Endodermal cell (in vitro differentiated cells): ENCODE results near the gene HSD11B2. TPM values are rescaled to one million over a fixed set of nuclear protein-coding genes. Genes with fewer than 3 reads are reported as not detected.

Experiments used
- DNase-seq: peaks from one replicate; pipeline ENCODE4 v3.0.0-alpha.2; 2017
- H3K27ac ChIP-seq: 2 replicates; pipeline ENCODE4 v1.5.1; 2013; ENCODE audit warnings: mild to moderate bottlenecking, low read depth, low read length, moderate library complexity
- H3K27me3 ChIP-seq: 2 replicates; pipeline ENCODE4 v1.6.1; 2013; ENCODE audit warnings: mild to moderate bottlenecking, low read length, moderate library complexity; ENCODE audit not compliant: insufficient read depth, control insufficient read depth, poor library complexity, severe bottlenecking
- H3K36me3 ChIP-seq: 2 replicates; pipeline ENCODE4 v1.7.0; 2013; ENCODE audit warnings: mild to moderate bottlenecking, low read length, moderate library complexity; ENCODE audit not compliant: control insufficient read depth, insufficient read depth
- H3K4me1 ChIP-seq: one replicate; pipeline ENCODE4 v1.7.0; 2013; ENCODE audit warnings: low read length; ENCODE audit not compliant: control insufficient read depth, insufficient read depth
- H3K4me3 ChIP-seq: 2 replicates; pipeline ENCODE4 v1.5.1; 2013; ENCODE audit warnings: mild to moderate bottlenecking, low read length, moderate library complexity
- H3K9ac ChIP-seq: 2 replicates; pipeline ENCODE4 v1.6.1; 2013; ENCODE audit warnings: mild to moderate bottlenecking, low read length, moderate library complexity; ENCODE audit not compliant: poor library complexity, severe bottlenecking; ENCODE audit errors: extremely low read depth
- H3K9me3 ChIP-seq: 2 replicates; pipeline ENCODE4 v1.6.1; 2013; ENCODE audit warnings: mild to moderate bottlenecking, low read length, moderate library complexity; ENCODE audit not compliant: control insufficient read depth
- H3K27ac Mint-ChIP-seq: 2 replicates; pipeline ENCODE4 v1.8.0; 2020; ENCODE audit warnings: mixed read lengths
- H3K27me3 Mint-ChIP-seq: 2 replicates; pipeline ENCODE4 v1.8.0; 2021; ENCODE audit warnings: mild to moderate bottlenecking, mixed read lengths; ENCODE audit not compliant: insufficient read depth
- H3K36me3 Mint-ChIP-seq: 2 replicates; pipeline ENCODE4 v1.8.0; 2020; ENCODE audit warnings: low read depth, mixed read lengths
- H3K4me1 Mint-ChIP-seq: 2 replicates; pipeline ENCODE4 v1.8.0; 2020; ENCODE audit warnings: mixed read lengths
- H3K4me3 Mint-ChIP-seq: 2 replicates; pipeline ENCODE4 v1.8.0; 2020; ENCODE audit warnings: mild to moderate bottlenecking, moderate library complexity, mixed read lengths
- H3K9me3 Mint-ChIP-seq: 2 replicates; pipeline ENCODE4 v1.8.0; 2020; ENCODE audit warnings: mild to moderate bottlenecking, mixed read lengths
- WGBS, 2 experiments: methylation state at CpG; one replicate each; pipeline versions ENCODE4 v1.1.5 to v1.1.7; 2013; ENCODE audit warnings: missing lambda C conversion rate in 2 of 2, mixed read lengths in 1 of 2; ENCODE audit not compliant: insufficient coverage in 1 of 2, insufficient read length in 1 of 2; 5-methylcytosine and 5-hydroxymethylcytosine counted together
- total RNA-seq, 2 donors: library from RNA; stranded (reverse); fragmentation: NEBNext Ultra II Directional in 1 of 2; extraction: Animal tissue kit (Norgen Biotek cat#: 25700) in 1 of 2; gene quantifications; 2 replicates in 1 of 2; 3 replicates in 1 of 2; pipeline ENCODE4 v1.2.1, GENCODE V29; 2021
- TF ChIP-seq, protein P1 (sequence below): fragments of 200-600 bp; sonication (generic); conservative IDR thresholded peaks from 2 replicates; pipeline ENCODE4 v1.5.0; 2021; ENCODE audit warnings: antibody characterized with exemption, mild to moderate bottlenecking

HSD11B2 gene
- total RNA-seq, 2 donors from 2014 or later = 10.4 to 14.7 TPM

DNA sequence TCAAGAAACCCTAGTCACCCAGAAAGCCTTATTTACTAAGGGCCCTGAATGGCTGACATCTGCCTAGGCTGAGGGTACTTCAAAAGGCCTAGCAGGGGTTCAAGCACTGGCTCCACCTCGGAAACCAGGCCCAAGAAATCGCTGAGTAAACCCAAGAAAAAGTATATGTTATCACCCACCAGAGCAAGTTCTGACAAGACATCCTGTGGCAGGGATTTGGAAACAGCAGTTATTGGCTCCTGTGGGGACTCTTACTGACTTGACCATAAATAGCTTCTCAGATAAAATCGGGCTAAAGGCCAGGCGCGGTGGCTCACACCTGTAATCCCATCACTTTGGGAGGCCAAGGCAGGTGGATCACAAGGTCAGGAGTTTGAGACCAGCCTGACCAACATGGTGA, 37.8 kb downstream of the HSD11B2 start:
- Histone ChIP-seq H3K4me3 (no peak overlapping the region), H3K9me3 (no peaks in the 10 kb centered on the region), H3K36me3 (peaks cover 4% of the 10 kb centered on the region), H3K9ac (no peak overlapping the region), H3K4me1 (no peaks in the 10 kb centered on the region), H3K27ac (no peak overlapping the region), H3K27me3 (no peaks in the 10 kb centered on the region)
- no peaks in the 10 kb centered on the region for H3K9me3 Mint-ChIP-seq
- H3K4me3 Mint-ChIP-seq = no peak overlapping the region
- WGBS, 2 experiments = 94 to 96% methylated on average over 5 of the region's 5 CpGs
- no peaks in the 10 kb centered on the region for H3K4me1 Mint-ChIP-seq
- H3K36me3 Mint-ChIP-seq = peaks cover under 1% of the 10 kb centered on the region
- DNase-seq = no peak
- TF ChIP-seq, protein P1, sequence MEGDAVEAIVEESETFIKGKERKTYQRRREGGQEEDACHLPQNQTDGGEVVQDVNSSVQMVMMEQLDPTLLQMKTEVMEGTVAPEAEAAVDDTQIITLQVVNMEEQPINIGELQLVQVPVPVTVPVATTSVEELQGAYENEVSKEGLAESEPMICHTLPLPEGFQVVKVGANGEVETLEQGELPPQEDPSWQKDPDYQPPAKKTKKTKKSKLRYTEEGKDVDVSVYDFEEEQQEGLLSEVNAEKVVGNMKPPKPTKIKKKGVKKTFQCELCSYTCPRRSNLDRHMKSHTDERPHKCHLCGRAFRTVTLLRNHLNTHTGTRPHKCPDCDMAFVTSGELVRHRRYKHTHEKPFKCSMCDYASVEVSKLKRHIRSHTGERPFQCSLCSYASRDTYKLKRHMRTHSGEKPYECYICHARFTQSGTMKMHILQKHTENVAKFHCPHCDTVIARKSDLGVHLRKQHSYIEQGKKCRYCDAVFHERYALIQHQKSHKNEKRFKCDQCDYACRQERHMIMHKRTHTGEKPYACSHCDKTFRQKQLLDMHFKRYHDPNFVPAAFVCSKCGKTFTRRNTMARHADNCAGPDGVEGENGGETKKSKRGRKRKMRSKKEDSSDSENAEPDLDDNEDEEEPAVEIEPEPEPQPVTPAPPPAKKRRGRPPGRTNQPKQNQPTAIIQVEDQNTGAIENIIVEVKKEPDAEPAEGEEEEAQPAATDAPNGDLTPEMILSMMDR = no peak
- no peak overlapping the region for H3K27ac Mint-ChIP-seq
- no peaks in the 10 kb centered on the region for H3K27me3 Mint-ChIP-seq

DNA sequence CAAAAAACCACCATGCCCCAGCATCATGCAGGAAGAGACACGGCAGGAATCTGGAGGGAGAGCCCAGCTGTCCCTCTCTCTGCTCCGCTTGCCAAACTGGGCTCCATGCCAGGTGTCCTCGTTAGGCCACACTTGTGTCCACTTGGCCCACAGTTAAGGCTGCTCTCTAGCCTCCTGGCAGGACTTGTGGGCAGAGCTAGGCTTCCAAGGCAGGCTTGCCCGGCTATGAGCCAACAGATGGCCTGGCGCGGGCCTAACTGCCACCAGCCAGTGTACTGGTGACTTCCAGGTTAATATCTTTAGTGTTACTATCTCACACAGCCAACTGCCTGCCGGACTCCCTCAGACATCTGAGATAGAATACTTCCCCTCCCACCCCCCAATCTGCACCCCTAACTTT, 39.4 kb downstream of the HSD11B2 start:
- Histone ChIP-seq H3K27me3 (no peaks in the 10 kb centered on the region), H3K9me3 (no peaks in the 10 kb centered on the region), H3K9ac (no peak overlapping the region), H3K4me3 (no peak overlapping the region), H3K4me1 (no peaks in the 10 kb centered on the region), H3K36me3 (peaks cover 16% of the 10 kb centered on the region), H3K27ac (no peak overlapping the region)
- Mint-ChIP-seq H3K4me1 (no peaks in the 10 kb centered on the region), H3K27ac (no peak overlapping the region), H3K4me3 (no peak overlapping the region), H3K36me3 (peaks cover 3% of the 10 kb centered on the region), H3K9me3 (no peaks in the 10 kb centered on the region), H3K27me3 (no peaks in the 10 kb centered on the region)
- no peak for DNase-seq
- WGBS, 2 experiments = 93 to 99% methylated on average over 7 of the region's 7 CpGs
- TF ChIP-seq, protein P1 = no peak

DNA sequence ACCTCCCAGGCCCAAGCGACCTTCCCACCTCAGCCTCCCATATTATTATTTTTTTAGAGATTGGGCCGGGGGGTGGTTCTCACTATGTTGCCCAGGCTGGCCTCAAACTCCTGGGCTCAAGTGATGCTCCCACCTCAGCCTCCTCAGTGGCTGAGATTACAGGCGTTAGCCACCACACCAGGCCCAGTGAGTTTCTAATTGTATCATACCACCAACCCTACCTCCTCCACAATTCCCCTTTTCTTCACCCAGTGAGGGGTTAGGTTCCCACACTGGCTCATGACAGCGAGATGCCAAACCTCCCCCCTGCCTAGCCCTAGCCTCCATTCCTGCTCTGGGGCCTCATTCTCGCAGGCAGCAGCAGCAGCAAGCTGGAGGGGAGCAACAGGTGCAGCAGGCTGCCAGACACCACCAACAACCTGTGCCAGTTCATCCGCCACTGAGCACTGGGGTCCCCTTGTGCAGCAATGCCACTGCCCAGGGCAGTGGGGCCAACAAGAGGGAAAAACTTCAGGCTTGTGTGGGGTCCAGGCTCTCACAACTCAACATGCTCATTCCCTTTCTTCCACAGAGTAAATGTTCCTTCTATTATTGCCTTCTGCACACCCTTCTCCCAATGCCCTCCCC, 41.0 kb downstream of the HSD11B2 start:
- no peak overlapping the region for H3K27ac Mint-ChIP-seq
- WGBS, 2 experiments = 90 to 94% methylated on average over 2 to 6 of the region's 6 CpGs
- Histone ChIP-seq H3K9me3 (no peaks in the 10 kb centered on the region), H3K4me1 (no peaks in the 10 kb centered on the region), H3K9ac (no peak overlapping the region), H3K27me3 (no peaks in the 10 kb centered on the region), H3K4me3 (no peak overlapping the region), H3K27ac (no peak overlapping the region), H3K36me3 (peaks cover 20% of the 10 kb centered on the region)
- DNase-seq = no peak
- TF ChIP-seq, protein P1 = no peak
- H3K9me3 Mint-ChIP-seq = no peaks in the 10 kb centered on the region
- no peaks in the 10 kb centered on the region for H3K4me1 Mint-ChIP-seq
- no peak overlapping the region for H3K4me3 Mint-ChIP-seq
- H3K27me3 Mint-ChIP-seq = no peaks in the 10 kb centered on the region
- peaks cover 3% of the 10 kb centered on the region for H3K36me3 Mint-ChIP-seq
